Lower leg skin (tissue), 3 donors: ENCODE data around the gene GLT1D1.

ENCODE experiments used
- POLR2A ChIP-seq, 2 donors: fragments of 450-650 bp; IDR thresholded peaks; one replicate each; pipeline ENCODE4 v1.6.1; 2016 to 2017; ENCODE audit warnings: antibody characterized with exemption in 2 of 2, mild to moderate bottlenecking in 1 of 2, moderate library complexity in 1 of 2
- TF ChIP-seq, protein P1 (sequence below), 3 donors: fragments of 450-650 bp; IDR thresholded peaks; one replicate each; pipeline ENCODE4 v1.5.1; 2016; ENCODE audit warnings: antibody characterized with exemption in 3 of 3, mild to moderate bottlenecking in 3 of 3, moderate library complexity in 2 of 3

DNA sequence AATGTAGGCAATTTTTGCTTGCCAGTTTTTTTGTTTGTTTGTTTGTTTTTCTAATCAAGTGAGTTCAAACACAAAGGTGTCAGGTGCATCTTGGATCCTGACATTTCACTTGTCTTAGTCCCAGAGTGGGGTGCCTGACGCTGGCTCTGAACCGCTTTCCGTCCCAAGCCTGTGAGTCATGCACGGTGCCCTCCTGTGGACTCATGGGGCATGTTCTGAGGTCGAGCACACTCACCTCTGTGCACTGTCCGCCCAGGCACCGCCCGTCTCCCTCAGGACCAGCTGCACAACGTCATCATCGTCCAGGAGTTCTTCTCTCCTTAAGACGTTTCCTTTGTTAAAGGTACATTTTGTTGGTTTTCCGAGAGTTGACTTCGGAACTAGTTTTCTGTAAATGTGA is 98.2 kb downstream of the GLT1D1 start:
- TF ChIP-seq, protein P1, sequence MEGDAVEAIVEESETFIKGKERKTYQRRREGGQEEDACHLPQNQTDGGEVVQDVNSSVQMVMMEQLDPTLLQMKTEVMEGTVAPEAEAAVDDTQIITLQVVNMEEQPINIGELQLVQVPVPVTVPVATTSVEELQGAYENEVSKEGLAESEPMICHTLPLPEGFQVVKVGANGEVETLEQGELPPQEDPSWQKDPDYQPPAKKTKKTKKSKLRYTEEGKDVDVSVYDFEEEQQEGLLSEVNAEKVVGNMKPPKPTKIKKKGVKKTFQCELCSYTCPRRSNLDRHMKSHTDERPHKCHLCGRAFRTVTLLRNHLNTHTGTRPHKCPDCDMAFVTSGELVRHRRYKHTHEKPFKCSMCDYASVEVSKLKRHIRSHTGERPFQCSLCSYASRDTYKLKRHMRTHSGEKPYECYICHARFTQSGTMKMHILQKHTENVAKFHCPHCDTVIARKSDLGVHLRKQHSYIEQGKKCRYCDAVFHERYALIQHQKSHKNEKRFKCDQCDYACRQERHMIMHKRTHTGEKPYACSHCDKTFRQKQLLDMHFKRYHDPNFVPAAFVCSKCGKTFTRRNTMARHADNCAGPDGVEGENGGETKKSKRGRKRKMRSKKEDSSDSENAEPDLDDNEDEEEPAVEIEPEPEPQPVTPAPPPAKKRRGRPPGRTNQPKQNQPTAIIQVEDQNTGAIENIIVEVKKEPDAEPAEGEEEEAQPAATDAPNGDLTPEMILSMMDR (IDR thresholded peaks at IDR 0.05) = no peak
- no peak for TF ChIP-seq POLR2A (IDR thresholded peaks at IDR 0.05)
